ENCODE measurements around the gene ATG10.

- TF ChIP-seq CTCF (IDR thresholded peaks at IDR 0.05) (no peak), POLR2A (IDR thresholded peaks at IDR 0.05) (no peak)
Observed at GRCh38 chr5:81969912-81970311, 1.9 kb upstream of the ATG10 start.

Data from prostate gland (tissue), 2 donors.